ENCODE measurements around the gene PCNT.

The PCNT gene

DNA sequence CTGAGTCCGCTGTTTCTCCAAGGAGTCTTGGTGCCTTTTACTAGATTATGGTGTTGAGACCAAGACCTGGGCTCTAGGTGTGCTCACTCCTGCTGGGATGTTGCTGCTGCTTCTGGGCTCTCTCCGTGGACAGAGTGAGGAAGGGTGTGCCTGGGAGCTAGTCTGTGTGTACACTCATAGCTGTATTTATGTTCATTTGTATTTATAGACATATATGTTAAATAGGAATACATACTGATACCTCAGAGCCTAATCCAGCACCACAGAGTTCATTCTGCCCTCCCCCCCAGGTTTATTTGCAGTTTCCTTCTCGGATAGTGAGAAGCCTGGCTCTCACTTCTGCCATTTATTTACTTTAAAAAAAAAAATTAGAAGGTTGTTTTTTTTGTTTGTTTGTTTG, 12.6 kb downstream of the PCNT start:
- DNase-seq: no peak

DNA sequence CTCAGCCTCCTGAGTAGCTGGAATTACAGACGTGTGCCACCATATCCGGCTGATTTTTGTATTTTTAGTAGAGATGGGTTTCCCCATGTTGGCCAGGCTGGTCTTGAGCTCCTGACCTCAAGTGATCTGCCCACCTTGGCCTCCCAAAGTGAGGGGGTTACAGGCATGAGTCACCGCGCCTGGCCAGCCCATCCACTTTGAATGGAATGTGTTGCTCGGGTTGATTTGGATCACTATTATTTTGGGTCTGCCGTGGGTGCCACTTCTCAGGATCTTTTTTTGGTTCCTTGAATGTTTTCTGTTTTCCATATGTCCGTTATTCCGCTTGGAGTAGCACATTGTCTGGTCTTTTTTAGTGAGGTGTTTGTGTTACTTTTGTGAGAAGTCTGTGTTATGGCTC, 17.0 kb downstream of the PCNT start:
- DNase-seq: no peak

DNA sequence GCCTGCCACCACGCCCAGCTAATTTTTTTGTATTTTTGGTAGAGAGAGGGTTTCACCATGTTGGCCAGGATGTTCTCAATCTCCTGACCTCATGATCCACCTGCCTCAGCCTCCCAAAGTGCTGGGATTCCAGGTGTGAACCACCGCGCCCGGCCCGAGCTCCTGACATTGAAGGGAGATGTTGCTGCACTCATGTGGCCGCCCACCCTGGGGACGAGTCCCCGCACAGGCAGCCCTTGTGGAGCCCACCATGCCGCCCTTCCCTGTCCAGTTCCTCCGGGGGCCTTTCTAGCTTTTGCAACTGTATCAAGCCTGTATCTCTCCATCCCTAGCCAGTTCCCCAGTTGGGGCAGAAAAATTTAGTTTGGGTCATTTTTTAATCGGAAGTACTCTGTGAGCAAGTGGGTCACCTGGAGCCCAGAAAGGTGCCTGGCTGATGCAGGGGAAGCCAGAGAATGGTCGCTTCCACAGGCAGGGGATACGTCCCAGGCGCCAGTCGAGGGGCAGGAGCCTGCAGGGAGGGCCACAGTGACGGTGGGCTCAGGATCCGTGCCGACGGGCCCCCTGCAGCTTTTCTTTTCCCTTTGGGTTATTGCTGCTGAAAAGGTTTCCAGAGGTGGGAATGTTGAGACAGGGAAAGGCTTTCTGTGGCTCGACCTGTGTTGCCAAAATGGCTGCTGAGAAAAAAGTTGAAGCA, 20.4 kb downstream of the PCNT start:
- no peak for DNase-seq

DNA sequence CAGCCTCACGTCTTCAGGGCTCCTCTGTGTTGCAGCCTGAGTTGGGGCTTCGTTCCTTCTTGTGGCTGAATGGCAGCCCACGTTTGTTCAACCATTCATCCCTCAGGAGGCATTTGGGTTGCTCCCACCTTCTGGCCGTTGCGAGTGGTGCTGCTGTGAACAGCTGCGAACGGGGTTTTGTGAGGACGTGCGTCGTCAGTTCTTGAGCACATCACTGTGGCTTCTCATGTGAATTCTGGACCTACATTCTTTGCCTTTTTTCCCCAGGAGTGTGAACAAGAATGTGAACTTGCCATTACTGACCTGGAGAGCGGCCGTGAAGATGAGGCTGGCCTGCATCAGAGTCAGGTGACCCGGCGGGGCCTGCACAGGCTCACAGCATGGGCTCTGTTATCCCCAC, 21.9 kb downstream of the PCNT start:
- DNase-seq: no peak

DNA sequence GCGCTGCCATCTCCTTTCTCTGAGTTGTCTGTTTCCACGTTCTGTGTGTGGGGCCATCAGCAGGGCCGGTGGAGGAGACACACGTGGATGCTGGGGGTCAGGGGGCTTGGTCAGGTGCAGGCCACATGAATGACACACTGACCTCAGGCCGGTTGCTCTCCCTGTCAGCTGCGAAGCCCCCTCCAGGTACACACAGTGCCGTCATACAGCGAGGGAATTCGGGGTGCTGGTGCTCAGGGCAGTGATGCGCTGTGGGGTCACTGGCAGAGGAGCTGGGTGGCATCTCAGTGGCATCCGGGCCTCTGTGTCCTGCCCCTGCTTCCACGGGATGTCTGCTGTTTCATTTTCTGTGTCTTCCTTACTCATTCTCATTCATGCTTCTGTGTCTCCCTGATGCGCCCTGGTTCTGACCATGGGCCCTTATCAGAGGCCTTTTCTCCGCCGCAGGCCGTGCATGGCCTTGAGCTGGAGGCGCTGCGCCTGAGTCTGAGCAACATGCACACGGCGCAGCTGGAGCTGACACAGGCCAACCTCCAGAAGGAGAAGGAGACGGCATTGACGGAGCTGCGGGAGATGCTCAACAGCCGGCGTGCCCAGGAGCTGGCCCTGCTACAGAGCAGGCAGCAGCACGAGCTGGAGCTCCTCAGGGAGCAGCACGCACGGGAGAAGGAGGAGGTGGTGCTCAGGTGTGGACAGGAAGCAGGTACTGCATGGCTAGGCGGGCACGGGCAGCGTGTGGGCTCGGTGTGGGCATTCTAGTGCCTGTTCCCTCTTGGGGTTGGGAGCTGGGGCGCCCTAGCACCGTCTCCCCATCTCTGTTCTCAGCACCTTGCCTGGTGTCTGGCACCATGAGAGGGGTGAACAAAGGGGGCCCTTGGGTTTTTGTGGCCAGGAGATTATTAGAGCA, 22.6 kb downstream of the PCNT start:
- no peak for DNase-seq

DNA sequence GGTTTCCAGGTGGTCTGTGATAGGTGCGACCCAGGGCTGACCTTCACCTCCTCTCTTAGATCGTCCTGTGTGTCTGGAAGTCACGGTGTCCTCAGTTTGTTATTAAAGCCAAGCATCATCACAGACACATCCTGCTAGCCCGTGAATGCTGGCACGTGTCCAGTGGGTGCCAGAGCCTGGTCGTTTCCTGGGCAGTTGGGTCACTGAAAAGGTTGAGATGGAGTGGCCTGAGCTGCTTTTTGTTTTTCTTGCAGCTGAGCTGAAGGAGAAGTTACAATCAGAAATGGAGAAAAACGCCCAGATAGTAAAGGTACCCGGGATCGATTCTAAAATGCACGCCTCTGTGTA, 23.2 kb downstream of the PCNT start:
- no peak for DNase-seq

DNA sequence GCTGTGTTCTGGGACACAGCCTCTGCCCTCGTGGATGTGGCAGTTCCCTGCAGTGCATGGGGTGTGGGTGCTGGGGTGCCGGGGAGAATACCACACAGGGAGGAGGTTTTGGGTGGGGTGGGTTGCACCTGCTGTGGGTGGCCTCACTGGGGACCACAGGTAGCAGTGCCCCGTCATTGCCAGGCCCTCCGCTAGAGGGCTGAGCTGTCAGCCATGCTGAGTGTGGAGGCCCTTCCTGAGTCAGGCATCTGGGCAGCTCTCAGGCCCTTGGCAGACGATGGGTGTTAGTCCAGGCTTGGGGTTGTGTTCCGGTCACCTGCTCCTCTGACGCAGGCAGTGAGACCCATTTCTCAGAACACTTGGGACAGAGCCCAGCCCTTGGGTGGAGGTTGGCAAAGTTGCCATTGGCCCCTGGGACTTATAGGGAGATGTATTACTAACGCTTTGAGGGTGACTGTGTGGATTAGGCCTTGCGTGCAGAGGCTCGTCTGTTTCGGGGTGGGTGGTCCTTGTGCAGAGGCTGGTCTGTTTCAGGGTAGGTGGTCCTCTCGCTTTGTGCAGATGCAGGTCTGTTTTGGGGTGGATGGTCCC, 23.9 kb downstream of the PCNT start:
- no peak for DNase-seq

DNA sequence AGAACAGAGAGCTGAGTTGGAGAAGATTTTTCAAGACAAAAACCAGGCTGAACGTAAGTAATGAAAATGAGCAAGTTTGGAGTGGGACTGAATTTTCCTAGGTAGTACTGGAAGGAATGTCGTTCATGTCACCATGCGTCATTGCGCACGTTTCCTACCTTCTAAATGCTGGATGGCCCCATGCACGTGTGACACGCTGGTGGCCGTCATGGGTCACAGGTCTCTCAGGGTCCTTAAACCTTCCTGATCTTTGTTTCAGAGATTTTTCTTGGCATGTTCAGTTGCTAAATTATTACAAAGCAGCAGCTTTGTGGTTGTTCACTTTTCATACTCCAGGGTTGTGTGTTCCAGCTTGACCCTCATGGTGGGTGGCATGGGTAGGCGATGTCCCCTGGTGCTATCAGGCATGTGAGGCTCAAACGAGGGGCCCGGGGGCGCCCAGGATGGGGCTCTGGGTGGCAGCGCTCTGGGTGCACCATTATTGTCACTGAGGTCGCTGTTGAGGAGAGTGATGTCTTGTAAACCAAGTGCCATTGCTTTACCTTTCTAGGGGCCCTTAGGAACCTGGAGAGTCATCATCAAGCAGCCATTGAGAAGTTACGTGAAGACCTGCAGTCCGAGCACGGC, 25.3 kb downstream of the PCNT start:
- no peak for DNase-seq

DNA sequence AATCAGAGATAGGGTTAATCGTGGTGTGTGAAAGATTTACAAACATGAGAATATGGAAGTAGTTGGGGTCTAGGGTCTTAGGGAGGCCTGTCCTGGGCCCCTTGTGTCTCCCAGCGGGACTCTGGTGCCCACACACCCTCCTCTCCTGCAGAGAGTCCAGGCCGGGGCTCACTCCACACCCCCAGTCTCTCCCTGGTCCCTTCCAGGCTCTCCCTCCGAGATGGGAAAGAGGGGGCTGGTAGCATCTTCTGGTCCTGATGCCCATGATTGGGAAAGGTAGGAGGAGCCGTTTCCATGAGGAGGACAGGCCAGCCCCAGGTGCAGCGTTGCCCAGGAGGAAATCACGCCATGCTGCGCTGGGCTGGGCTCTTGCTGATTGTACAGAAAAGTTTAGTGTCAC, 26.6 kb downstream of the PCNT start:
- DNase-seq: no peak

DNA sequence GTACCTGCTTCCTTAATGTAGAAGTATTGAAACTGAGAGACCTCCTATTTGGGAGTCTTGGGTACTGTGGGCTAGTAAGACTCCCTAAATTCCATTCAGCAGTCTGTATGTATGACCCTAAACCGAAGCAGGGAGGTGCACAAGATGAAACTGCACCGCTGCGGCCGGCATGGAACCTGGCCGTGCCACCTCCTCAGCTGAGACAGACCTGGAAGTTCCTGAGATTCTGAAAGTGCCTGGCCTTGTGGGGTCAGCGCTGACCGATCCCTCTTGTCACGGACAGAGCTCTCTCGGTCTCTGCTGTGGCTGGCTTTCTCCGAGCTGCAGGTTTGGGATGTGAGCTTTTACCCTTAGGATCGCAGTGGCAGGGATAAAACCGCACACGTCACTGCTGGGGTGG, 27.0 kb downstream of the PCNT start:
- DNase-seq: no peak

DNA sequence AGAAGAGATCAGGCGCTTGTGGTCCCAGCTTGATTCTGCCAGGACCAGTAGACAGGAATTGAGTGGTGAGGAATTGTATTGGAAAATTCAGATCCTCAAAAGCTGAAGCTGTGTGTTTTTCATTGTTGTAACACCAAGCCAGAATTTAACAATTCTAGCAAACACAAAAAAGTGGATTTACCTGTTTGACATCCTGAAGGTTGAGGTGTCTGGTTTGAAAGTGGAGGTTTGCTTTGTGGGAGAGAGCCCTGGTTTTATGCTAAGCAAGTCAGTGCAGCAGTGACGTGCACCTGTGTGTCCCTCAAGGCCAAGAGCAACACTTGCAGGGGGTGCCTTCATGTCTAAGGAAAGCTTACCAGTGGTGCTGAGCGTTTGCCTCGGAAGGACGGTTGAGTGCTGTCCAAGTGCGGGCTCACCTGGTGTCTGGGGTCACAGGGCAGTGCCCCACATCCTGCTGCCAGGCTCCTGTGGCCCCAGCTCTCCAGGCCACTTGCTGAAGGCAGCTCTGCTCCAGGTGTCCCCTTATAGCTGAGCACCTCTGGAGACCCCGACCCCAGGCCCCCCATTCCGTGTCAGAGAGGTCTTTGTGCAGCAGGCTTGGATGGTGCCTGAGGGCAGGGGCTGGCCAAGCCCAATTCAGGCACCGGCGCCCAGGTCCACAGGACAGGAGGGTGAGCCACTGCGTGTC, 27.7 kb downstream of the PCNT start:
- no peak for DNase-seq

DNA sequence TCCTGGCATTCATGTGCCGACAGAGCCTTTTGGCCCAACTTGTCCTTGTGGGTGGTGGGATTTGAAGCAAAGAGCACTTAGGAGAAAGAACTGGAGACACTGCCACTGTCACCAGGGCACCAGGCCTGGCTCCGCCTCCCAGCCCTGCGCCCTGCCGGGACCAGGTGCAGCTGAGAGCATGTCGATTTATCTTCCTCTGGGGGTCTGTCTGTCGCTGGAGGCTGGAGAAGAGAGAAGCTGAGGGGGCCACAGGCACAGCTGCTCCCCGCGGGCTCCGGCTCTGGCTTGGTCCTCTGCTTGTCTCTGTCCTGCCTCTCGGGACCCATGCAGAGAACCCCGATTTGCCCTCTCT, 28.2 kb downstream of the PCNT start:
- no peak for DNase-seq

DNA sequence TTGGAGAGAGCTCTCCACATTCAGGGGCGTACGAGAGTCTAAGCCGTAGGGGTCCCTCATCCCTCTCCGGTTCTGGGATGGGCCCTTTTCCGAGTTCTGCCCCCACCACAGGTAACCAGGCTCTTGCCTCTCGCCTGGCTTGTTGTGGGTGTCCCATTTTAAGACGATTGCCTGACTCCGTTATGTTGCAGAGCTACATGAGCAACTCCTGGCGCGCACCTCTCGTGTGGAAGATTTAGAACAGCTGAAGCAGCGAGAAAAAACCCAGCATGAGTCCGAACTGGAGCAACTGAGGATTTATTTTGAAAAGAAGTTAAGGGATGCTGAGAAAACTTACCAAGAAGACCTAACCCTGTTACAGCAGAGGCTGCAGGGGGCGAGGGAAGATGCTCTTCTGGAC, 29.0 kb downstream of the PCNT start:
- no peak for DNase-seq

DNA sequence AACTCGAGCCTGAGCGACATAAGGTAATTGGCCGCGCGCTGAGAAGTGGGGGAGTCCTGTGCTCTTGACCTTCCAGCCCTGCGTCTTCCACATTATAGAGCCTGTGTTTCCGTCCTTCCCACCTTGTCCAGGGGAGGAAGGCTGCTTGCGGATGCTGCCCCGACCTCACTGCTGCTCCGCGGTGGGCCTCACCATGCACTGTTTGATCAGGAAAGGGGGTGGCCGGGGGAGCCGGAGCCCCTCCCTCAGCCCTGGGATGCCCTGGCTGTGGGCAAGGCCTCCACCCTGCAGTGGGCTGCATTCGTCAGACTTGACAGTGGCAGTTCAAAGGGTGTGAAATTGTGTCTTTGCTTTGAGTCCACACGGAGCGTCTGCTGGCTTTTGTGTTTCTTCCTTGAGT, 30.1 kb downstream of the PCNT start:
- DNase-seq: no peak

DNA sequence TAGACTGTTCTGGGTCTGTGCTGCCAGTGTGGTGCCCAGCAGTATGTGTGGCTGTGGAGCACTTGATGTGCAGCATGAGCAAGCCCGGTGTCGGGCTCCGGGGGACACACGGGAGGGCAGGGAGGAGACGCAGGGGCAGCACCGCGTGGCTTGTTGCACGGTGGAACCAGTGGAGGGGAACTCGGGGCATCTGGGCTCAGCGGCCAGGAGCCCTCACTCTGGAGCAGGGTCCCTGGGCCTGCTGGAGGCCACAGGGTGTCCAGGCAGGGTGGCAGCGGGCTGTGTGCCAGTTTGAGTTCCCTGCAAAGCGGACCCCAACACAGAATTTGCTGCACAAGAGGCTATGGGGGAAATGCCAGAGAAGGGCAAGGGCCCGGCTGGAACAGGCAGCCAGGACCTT, 30.6 kb downstream of the PCNT start:
- no peak for DNase-seq

DNA sequence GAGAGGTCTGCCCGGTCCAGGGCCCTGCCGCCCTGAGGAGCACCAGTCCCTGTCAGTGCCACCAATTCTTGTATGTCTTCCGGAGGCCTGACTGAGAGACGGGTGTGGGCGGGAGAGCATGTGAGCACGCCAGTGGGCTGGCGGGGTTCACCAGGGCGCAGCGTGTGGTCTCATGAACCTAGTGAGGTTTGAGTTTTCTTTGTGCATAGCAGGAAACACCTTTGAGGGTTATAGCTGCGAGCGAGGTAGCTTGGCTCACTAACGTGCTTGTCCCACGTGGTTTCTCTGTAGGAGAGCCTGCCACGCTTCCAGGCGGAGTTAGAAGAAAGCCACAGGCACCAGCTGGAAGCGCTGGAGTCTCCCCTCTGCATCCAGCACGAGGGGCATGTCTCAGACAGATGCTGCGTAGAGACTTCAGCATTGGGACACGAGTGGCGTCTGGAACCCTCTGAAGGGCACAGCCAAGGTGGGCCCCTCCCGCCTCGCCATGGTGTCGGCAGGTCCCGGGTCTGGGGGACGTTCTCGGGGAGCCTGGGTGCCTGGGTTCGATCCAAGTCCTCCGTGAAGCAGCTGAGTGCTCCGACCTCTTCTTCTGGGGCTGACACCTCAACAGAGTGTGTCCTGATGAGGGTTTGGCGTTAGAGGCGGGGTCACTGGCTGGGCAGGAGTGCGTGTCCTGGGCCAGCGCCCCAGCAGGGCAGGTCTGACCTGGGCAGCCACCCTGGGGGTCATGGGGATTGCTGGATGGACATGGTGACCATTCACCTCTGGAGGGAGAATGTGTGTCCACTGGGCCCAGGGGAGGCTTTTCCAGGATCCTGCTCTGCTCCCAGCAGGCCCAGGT, 31.4 kb downstream of the PCNT start:
- no peak for DNase-seq

DNA sequence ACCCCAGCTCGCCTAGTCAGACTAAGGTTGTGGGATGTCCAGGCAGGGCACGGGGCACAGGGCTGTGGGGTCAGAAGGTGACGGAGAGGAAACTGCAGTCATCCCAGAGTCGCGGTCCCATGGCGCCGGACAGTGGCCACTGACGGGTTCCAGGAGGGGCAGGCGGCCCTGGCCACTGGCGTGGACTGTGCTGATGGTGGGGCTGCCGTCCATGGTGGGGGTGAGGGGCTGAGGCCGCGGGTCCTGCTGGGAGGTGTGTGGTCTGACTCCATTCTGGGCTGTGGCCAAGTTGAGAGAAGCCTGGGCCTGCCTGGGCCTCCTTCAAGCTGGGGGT, 32.0 kb downstream of the PCNT start:
- DNase-seq: no peak

DNA sequence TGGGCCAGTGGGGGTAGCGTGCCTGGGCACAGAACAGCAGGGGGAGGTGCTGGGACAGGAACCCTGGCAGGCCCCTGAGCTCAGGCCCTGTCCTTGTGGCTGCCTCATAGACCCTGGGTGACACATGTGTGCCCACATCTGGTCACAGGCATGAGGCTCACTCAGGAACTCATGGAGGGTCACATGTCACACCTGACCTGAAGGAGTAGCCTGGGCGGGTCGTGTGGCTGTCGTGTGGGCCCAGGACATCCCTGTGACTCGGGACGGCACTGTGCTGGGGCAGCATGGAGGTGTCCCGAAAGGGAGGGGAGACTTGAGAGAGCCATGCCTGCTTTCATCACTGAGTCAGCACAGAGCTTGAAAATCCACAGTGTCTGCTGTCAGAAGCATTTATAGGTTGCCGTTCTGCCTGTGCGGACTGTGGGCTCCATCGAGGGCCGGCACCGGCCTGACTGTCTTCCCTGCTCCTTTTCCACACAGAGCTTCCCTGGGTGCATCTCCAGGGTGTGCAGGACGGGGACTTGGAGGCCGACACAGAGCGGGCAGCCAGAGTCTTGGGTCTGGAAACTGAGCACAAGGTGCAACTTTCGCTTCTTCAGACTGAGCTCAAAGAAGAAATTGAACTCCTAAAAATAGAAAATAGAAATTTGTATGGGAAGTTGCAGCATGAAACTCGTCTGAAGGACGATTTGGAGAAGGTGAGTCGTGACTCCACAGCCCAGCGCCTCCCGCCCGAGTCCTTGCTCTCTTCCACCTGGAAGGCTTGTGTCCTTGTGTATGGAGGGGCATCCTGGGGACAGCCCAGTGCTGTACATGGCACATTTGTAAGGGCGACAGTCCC, 32.8 kb downstream of the PCNT start:
- no peak for DNase-seq

DNA sequence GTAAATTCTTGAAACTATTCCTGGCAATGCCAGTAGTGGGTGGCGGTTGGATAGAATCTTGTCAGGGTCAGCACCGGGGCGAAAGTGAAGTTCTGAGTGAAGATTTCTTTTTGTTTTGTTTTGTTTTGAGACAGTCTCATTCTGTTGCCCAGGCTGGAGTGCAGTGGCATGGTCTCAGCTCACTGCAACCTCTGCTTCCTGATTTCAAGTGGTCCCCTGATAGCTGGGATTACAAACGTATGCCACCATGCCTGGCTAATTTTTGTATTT, 33.3 kb downstream of the PCNT start:
- no peak for DNase-seq

DNA sequence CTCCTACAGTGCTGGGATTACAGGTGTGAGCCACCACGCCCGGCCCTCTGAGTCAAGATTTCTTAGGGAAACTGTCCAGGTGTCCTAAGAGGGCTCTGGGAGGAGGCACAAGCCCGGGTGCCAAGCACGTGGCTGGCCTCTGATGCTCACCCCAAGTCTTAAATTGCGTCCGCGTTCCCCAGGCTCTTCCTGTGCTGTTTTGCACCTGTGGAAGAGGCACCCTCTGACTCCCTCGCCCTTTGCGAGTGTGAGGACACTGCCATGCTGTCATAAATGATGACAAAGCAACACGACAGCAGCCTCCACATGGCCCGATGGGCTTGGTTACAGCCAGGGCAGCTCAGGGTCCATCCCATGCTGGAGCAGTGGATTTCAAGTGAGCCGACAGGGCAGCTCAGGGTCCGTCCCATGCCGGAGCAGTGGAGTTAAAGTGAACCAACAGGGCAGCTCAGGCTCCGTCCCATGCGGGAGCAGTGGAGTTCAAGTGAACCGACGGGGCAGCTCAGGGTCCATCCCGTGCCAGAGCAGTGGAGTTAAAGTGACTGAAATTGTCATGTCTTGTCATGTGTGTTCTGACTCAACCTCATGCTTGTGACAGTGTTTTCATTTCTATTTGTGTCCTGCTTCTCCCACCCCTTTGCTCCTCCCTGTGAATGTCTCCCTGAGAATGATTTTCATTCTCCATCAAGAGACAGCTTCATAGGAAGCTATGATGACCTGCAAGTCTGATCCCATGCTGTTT, 33.9 kb downstream of the PCNT start:
- no peak for DNase-seq

DNA sequence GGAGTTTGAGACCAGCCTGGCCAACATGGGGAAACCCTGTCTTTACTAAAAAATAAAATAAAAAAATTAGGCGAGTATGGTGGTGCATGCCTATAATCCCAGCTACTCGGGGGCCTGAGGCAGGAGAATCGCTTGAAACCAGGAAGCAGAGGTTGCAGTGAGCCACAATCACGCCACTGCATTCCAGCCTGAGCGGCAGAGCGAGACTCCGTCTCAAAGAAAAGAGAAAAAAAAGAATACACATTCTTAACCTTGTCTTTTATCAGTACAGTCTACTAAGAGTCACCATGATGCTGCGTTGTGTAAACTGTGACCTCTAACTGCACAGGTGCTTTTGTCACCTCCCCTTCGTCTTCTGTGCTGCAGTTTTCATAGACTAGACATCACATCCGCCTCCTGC, 37.2 kb downstream of the PCNT start:
- no peak for DNase-seq

Measured in NCI-H1092 (cell line).